ENCODE results near the gene GLO1.

DNA sequence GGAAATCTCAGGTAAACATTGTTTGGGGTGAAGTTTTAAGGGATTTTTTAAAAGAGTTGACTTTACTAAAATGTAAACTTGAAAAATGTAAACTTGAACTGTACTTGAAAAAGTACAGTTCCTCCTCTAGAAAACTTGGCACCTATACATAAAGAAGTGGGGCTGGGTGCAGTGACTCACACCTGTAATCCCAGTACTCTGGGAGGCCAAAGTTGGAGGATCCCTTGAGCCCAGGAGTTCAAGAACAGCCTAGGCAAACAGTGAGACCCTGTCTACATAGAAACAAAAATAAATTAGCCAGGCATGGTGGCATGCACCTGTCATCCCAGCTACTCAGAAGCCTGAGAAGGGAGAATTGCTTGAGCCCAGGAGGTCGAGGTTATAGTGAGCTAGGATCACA, 70.5 kb downstream of the GLO1 start:
- TF ChIP-seq CTCF (IDR thresholded peaks at IDR 0.05; ENCODE audit: insufficient read depth, low read length) (no peak), POLR2AphosphoS5 (IDR thresholded peaks at IDR 0.05; ENCODE audit: low read depth) (no peak), REST (IDR thresholded peaks at IDR 0.05; ENCODE audit: insufficient replicate concordance, low read depth) (no peak), SPI1 (IDR thresholded peaks at IDR 0.05; ENCODE audit: borderline replicate concordance, low read depth) (no peak)
